Measurements from ENCODE around the gene TAS1R3. TPM values are rescaled to one million over a fixed set of nuclear protein-coding genes. Genes with fewer than 3 reads are reported as not detected.

Gene TAS1R3
- total RNA-seq, 1 experiment from 2014 or later = 0.22 TPM

DNA sequence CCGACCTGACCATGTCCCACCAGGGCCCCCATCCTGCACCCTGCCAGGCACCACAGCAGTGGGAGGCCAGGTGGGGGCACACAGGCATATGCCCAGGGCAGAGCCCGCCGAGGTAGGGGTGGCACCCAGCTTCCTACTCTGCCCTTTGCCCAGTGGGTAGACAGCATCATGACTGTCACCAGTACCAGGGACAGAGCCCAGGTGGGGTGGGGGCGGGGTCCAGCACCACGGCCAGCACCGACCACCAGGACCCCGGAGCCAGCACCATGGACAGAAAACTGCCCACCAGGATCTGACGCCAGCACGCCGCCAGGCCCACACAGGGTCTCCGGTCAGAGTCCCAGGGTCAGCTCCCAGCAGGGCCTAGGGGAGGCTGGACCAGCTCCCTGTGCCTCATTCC lies 3.8 kb downstream of the TAS1R3 start (continued):
- TF ChIP-seq CDX4 (CRISPR knock-in tag; IDR thresholded peaks at IDR 0.05; ENCODE audit: borderline replicate concordance) (no peak), ZNF138 (CRISPR knock-in tag; conservative IDR thresholded peaks at IDR 0.05) (peak; percentile 97), E2F5 (CRISPR knock-in tag; IDR thresholded peaks at IDR 0.05) (peak; percentile 99), AR (CRISPR knock-in tag; IDR thresholded peaks at IDR 0.05) (peak; percentile 48; the same call in 1 of the 2 replicates), ATF1 (CRISPR knock-in tag; IDR thresholded peaks at IDR 0.05) (peak; percentile 98), IRF2 (CRISPR knock-in tag; IDR thresholded peaks at IDR 0.05; ENCODE audit: borderline replicate concordance, low read depth) (peak; percentile 98; the same call in 1 of the 2 replicates), ZNF423 (CRISPR knock-in tag; IDR thresholded peaks at IDR 0.05) (peak; percentile 48; the same call in 1 of the 2 replicates), NFYB (CRISPR knock-in tag; conservative IDR thresholded peaks at IDR 0.05; ENCODE audit: low read depth) (peak; percentile 87), MAX (CRISPR knock-in tag; IDR thresholded peaks at IDR 0.05) (peak; percentile 98), FOXP4 (CRISPR knock-in tag; IDR thresholded peaks at IDR 0.05) (peak; percentile 100), TCF7 (CRISPR knock-in tag; IDR thresholded peaks at IDR 0.05; ENCODE audit: low read depth) (peak; percentile 100), TP53 (CRISPR knock-in tag; IDR thresholded peaks at IDR 0.05) (peak; percentile 100), ZNF671 (CRISPR knock-in tag; IDR thresholded peaks at IDR 0.05) (peak; percentile 88), ZBTB43 (CRISPR knock-in tag; IDR thresholded peaks at IDR 0.05) (peak; percentile 99), CREM (CRISPR knock-in tag; IDR thresholded peaks at IDR 0.05) (peak; percentile 98), USF1 (CRISPR knock-in tag; IDR thresholded peaks at IDR 0.05) (peak; percentile 97), FOXJ3 (CRISPR knock-in tag; IDR thresholded peaks at IDR 0.05; ENCODE audit: borderline replicate concordance) (peak; percentile 99), FOXK1 (CRISPR knock-in tag; IDR thresholded peaks at IDR 0.05) (peak; percentile 99), IRF1 (CRISPR knock-in tag; IDR thresholded peaks at IDR 0.05) (peak; percentile 100), EMX1 (CRISPR knock-in tag; IDR thresholded peaks at IDR 0.05) (peak; percentile 74; the same call in 1 of the 2 replicates), NR3C1 (CRISPR knock-in tag; conservative IDR thresholded peaks at IDR 0.05; ENCODE audit: low read depth) (peak; percentile 100), ZNF219 (CRISPR knock-in tag; IDR thresholded peaks at IDR 0.05; ENCODE audit: borderline replicate concordance) (peak; percentile 100), OVOL2 (CRISPR knock-in tag; IDR thresholded peaks at IDR 0.05; ENCODE audit: borderline replicate concordance) (no peak), GABPB1 (CRISPR knock-in tag; IDR thresholded peaks at IDR 0.05) (no peak; the same call in 1 of the 2 replicates), ZNF232 (CRISPR knock-in tag; IDR thresholded peaks at IDR 0.05) (peak; percentile 100), SMAD4 (CRISPR knock-in tag; IDR thresholded peaks at IDR 0.05) (peak; percentile 100)
- TF ChIP-seq, protein P1, sequence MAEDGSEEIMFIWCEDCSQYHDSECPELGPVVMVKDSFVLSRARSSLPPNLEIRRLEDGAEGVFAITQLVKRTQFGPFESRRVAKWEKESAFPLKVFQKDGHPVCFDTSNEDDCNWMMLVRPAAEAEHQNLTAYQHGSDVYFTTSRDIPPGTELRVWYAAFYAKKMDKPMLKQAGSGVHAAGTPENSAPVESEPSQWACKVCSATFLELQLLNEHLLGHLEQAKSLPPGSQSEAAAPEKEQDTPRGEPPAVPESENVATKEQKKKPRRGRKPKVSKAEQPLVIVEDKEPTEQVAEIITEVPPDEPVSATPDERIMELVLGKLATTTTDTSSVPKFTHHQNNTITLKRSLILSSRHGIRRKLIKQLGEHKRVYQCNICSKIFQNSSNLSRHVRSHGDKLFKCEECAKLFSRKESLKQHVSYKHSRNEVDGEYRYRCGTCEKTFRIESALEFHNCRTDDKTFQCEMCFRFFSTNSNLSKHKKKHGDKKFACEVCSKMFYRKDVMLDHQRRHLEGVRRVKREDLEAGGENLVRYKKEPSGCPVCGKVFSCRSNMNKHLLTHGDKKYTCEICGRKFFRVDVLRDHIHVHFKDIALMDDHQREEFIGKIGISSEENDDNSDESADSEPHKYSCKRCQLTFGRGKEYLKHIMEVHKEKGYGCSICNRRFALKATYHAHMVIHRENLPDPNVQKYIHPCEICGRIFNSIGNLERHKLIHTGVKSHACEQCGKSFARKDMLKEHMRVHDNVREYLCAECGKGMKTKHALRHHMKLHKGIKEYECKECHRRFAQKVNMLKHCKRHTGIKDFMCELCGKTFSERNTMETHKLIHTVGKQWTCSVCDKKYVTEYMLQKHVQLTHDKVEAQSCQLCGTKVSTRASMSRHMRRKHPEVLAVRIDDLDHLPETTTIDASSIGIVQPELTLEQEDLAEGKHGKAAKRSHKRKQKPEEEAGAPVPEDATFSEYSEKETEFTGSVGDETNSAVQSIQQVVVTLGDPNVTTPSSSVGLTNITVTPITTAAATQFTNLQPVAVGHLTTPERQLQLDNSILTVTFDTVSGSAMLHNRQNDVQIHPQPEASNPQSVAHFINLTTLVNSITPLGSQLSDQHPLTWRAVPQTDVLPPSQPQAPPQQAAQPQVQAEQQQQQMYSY (CRISPR knock-in tag; IDR thresholded peaks at IDR 0.05) = peak; percentile 90

All from WTC11 (cell line).